A549 (cell line): ENCODE measurements around the gene TMEM143. TPM values are rescaled to one million over a fixed set of nuclear protein-coding genes. Genes with fewer than 3 reads are reported as not detected.

ENCODE experiments used
- ATAC-seq, 2 experiments: fragments of 200-7000 bp in 1 of 2; fragments of >200 bp in 1 of 2; cut with Nextera tagmentation in 1 of 2; cut with Tn5 transposase in 1 of 2; 3 replicates each; pipeline versions ENCODE4 v1.8.0 to v1.9.1; 2018 to 2020; ENCODE audit warnings: mild to moderate bottlenecking in 1 of 2, moderate library complexity in 1 of 2
- CTCF ChIA-PET: fragments of 300-600 bp; sonication (Branson Sonifier 250); formaldehyde crosslinking; extraction: SDS; loops from one replicate; lab custom pipeline; 2021; ENCODE audit warnings: antibody characterized with exemption, inconsistent platforms; lab: Yijun Ruan, JAX
- POLR2A ChIA-PET: fragments of 350-600 bp; formaldehyde crosslinking; extraction: SDS; loops from one replicate; lab custom pipeline; 2021; ENCODE audit warnings: antibody characterized with exemption, inconsistent platforms; lab: Yijun Ruan, JAX
- DNase-seq, 2 experiments: peaks; one replicate each; pipeline versions ENCODE4 v3.0.0 to v3.0.0-alpha.2; 2011 to 2016; ENCODE audit warnings: low read depth in 1 of 2, low spot score in 1 of 2
- FAIRE-seq: peaks from 2 replicates; lab custom pipeline; 2011; peaks lifted over from hg19 to GRCh38; lab: Jason Lieb, UNC
- H3K27ac ChIP-seq, 2 experiments: fragments of >200 bp; sonication (Bioruptor Twin); formaldehyde crosslinking; 3 replicates each; pipeline ENCODE4 v1.5.1; 2016 to 2017
- H3K4me1 ChIP-seq: fragments of >200 bp; sonication (Bioruptor Twin); formaldehyde crosslinking; 3 replicates; pipeline ENCODE4 v1.6.1; 2016
- H3K4me2 ChIP-seq: fragments of >200 bp; sonication (Bioruptor Twin); formaldehyde crosslinking; 3 replicates; pipeline ENCODE4 v1.6.1; 2016
- H3K4me3 ChIP-seq: fragments of >200 bp; sonication (Bioruptor Twin); formaldehyde crosslinking; 3 replicates; pipeline ENCODE4 v1.5.1; 2016
- H3K9me3 ChIP-seq: fragments of >200 bp; sonication (Bioruptor Twin); formaldehyde crosslinking; 3 replicates; pipeline ENCODE4 v1.6.1; 2016
- CBX2 ChIP-seq: fragments of 200-600 bp; sonication (generic); IDR thresholded peaks from 2 replicates; pipeline ENCODE4 v1.6.1; 2016; ENCODE audit warnings: low read depth, mild to moderate bottlenecking, borderline replicate concordance
- CBX8 ChIP-seq: fragments of 200-600 bp; sonication (generic); IDR thresholded peaks from 2 replicates; pipeline ENCODE4 v1.6.1; 2016
- CTCF ChIP-seq: fragments of >200 bp; sonication (Bioruptor Twin); formaldehyde crosslinking; IDR thresholded peaks from 3 replicates; pipeline ENCODE4 v1.5.1; 2016
- EHMT2 ChIP-seq: fragments of 200-600 bp; sonication (generic); IDR thresholded peaks from 2 replicates; pipeline ENCODE4 v1.6.1; 2016; ENCODE audit warnings: antibody characterized with exemption, low read depth, mild to moderate bottlenecking, moderate library complexity
- EP300 ChIP-seq, 2 experiments: fragments of >200 bp; sonication (Bioruptor Twin); formaldehyde crosslinking; IDR thresholded peaks; 2 replicates in 1 of 2; 3 replicates in 1 of 2; pipeline ENCODE4 v1.6.1; 2016 to 2017
- ESRRA ChIP-seq: fragments of 150-350 bp; IDR thresholded peaks from 2 replicates; pipeline ENCODE4 v1.6.1; 2014; ENCODE audit warnings: mild to moderate bottlenecking, low read length, borderline replicate concordance
- FOSL2 ChIP-seq, 2 experiments: fragments of 450-650 bp in 1 of 2; fragments of >200 bp in 1 of 2; sonication (Bioruptor Twin) in 1 of 2; formaldehyde crosslinking; IDR thresholded peaks; 2 replicates each; pipeline versions ENCODE4 v1.5.0 to v1.6.1; 2016 to 2020; ENCODE audit warnings: mild to moderate bottlenecking in 1 of 2, moderate library complexity in 1 of 2
- FOXS1 ChIP-seq: fragments of 250-450 bp; sonication (Bioruptor Pico); IDR thresholded peaks from 2 replicates; pipeline ENCODE4 v1.5.0; 2020; ENCODE audit warnings: mild to moderate bottlenecking, moderate library complexity
- GATA3 ChIP-seq: IDR thresholded peaks from 2 replicates; pipeline ENCODE4 v1.6.1; 2012; ENCODE audit warnings: borderline replicate concordance
- HDAC2 ChIP-seq: fragments of 200-600 bp; sonication (generic); IDR thresholded peaks from 2 replicates; pipeline ENCODE4 v1.6.1; 2016
- HES2 ChIP-seq: fragments of >200 bp; sonication (Bioruptor Twin); formaldehyde crosslinking; IDR thresholded peaks from 2 replicates; pipeline ENCODE4 v1.6.1; 2016
- JUNB ChIP-seq: fragments of >200 bp; sonication (Bioruptor Twin); formaldehyde crosslinking; IDR thresholded peaks from 2 replicates; pipeline ENCODE4 v1.6.1; 2016
- KDM1A ChIP-seq: fragments of 200-600 bp; sonication (generic); IDR thresholded peaks from 2 replicates; pipeline ENCODE4 v1.6.1; 2016; ENCODE audit warnings: low read depth, mild to moderate bottlenecking
- KDM5A ChIP-seq: fragments of 200-600 bp; sonication (generic); IDR thresholded peaks from 2 replicates; pipeline ENCODE4 v1.6.1; 2016; ENCODE audit warnings: antibody characterized with exemption, mild to moderate bottlenecking
- POLR2A ChIP-seq: IDR thresholded peaks from 2 replicates; pipeline ENCODE4 v1.6.1; 2012; ENCODE audit warnings: mild to moderate bottlenecking, low read length
- SMC3 ChIP-seq: fragments of >200 bp; sonication (Bioruptor Twin); formaldehyde crosslinking; IDR thresholded peaks from 3 replicates; pipeline ENCODE4 v1.6.1; 2018; ENCODE audit warnings: inconsistent platforms
- TP53 ChIP-seq: fragments of 250-450 bp; sonication (Bioruptor Pico); IDR thresholded peaks from 2 replicates; pipeline ENCODE4 v1.5.0; 2021; ENCODE audit warnings: mild to moderate bottlenecking, moderate library complexity
- ZSCAN20 ChIP-seq: fragments of 250-450 bp; sonication (Bioruptor Pico); IDR thresholded peaks from 2 replicates; pipeline ENCODE4 v1.8.0; 2022; ENCODE audit warnings: mild to moderate bottlenecking, moderate library complexity
- WGBS: methylation state at CpG from one replicate; pipeline ENCODE4 v1.1.6; 2017; ENCODE audit errors: missing lambda C conversion rate; 5-methylcytosine and 5-hydroxymethylcytosine counted together
- polyA plus RNA-seq, 4 experiments: library from polyadenylated mRNA; depleted of rRNA in 3 of 4; stranded (reverse); fragments of >200 nt; fragmentation: RNase III in 1 of 4; extraction: RNeasy Plus Mini Kit Qiagen cat#74134 plus additional on column Dnase treatment in 1 of 4; gene quantifications; 2 replicates in 3 of 4; 3 replicates in 1 of 4; pipeline ENCODE4 v1.2.3, GENCODE V29; 2011 to 2017

TMEM143 gene
- polyA plus RNA-seq, 2 of the 4 experiments (the other 2 are of a cell fraction), result 6.4 to 7.4 TPM

- no peak for DNase-seq
- ChIA-PET POLR2A (interaction anchor here (0.6 to 3.9 kb wide), 7 partner anchors 10 to 409 kb away, joined by 3 to 94 read pairs (median 6); partner anchors contain the start of genes EMP3, KDELR1, SYNGR4 and TMEM143), CTCF (interaction anchor here (0.7 to 17.6 kb wide), 16 partner anchors 9 to 256 kb away, joined by 3 to 416 read pairs (median 13); partner anchors contain the start of genes EMP3, KDELR1, SYNGR4 and TMEM143)
- H3K27ac ChIP-seq, result peak overlapping the region in 1 of 2 experiments; percentile 9; a peak in 1 of 6 replicates
- peak overlapping the region; percentile 52; the same call in 1 of the 3 replicates for H3K4me3 ChIP-seq
- no peak for FAIRE-seq
- 0 out of 6 replicates have a peak, but pooled peaks of 1 of the 2 experiments have one; percentile 3 for ATAC-seq
- WGBS, result 76% methylated on average over 6 of the region's 6 CpGs
- no peak for TF ChIP-seq FOXS1
- no peak for TF ChIP-seq EP300 (IDR thresholded peaks at IDR 0.05)
- TF ChIP-seq KDM1A, result no peak
- no peak for TF ChIP-seq ESRRA
- no peak for TF ChIP-seq CTCF
- TF ChIP-seq HDAC2, result no peak
- no peak for TF ChIP-seq HES2
- TF ChIP-seq GATA3, result no peak
- no peak for TF ChIP-seq EHMT2
- TF ChIP-seq SMC3, result no peak
- TF ChIP-seq TP53 (CRISPR knock-in tag), result no peak
- TF ChIP-seq CBX8, result no peak
- TF ChIP-seq FOSL2 (IDR thresholded peaks at IDR 0.05), result no peak
- no peak for TF ChIP-seq FOSL2 (CRISPR knock-in tag; IDR thresholded peaks at IDR 0.05)
- H3K9me3 ChIP-seq, result peaks cover 9% of the 10 kb centered on the region; the same call in 1 of the 3 replicates
- peak overlapping the region; percentile 99 for H3K4me2 ChIP-seq
- peaks cover 12% of the 10 kb centered on the region; the same call in 2 of the 3 replicates for H3K4me1 ChIP-seq
Measured at GRCh38 chr19:48332351-48332661, 31.4 kb downstream of the TMEM143 start.

- CTCF ChIA-PET, result interaction anchor here (1.0 to 17.6 kb wide), 4 partner anchors 11 to 61 kb away, joined by 3 to 416 read pairs (median 116); partner anchors contain the start of genes EMP3 and KDELR1
- FAIRE-seq, result no peak
- no peak overlapping the region for H3K27ac ChIP-seq
- no peak for TF ChIP-seq CBX2
- TF ChIP-seq JUNB, result no peak
- TF ChIP-seq KDM5A, result no peak
- TF ChIP-seq POLR2A, result no peak
- TF ChIP-seq, all 56 proteins: peak for 0
- peaks cover 9% of the 10 kb centered on the region; the same call in 1 of the 3 replicates for H3K9me3 ChIP-seq
- DNase-seq, result no peak
- POLR2A ChIA-PET, result no interaction called here
- no peak overlapping the region for H3K4me3 ChIP-seq
- no peak overlapping the region for H3K4me2 ChIP-seq
- ATAC-seq, result no peak
- 87% methylated on average over 41 of the region's 41 CpGs for WGBS
- peaks cover 19% of the 10 kb centered on the region for H3K4me1 ChIP-seq
Measured at GRCh38 chr19:48330012-48330681, 33.6 kb downstream of the TMEM143 start.

- POLR2A ChIA-PET, result interaction anchor here (0.5 kb wide), 1 partner anchor 8 kb away, joined by 4 read pairs; no protein-coding TSS in a partner anchor
- FAIRE-seq, result no peak
Measured at GRCh38 chr19:48329167-48329891, 34.4 kb downstream of the TMEM143 start.

More at GRCh38 chr19:48329167-48329891, 34.4 kb downstream of the TMEM143 start:
- TF ChIP-seq ZSCAN20 (CRISPR knock-in tag) (no peak), GATA3 (no peak), FOSL2 (IDR thresholded peaks at IDR 0.05) (no peak), FOSL2 (CRISPR knock-in tag; IDR thresholded peaks at IDR 0.05) (peak; percentile 89)
- no peak overlapping the region for H3K4me3 ChIP-seq
- H3K27ac ChIP-seq, result no peak overlapping the region
- H3K9me3 ChIP-seq, result peaks cover 9% of the 10 kb centered on the region; the same call in 1 of the 3 replicates
- DNase-seq, result no peak
- H3K4me1 ChIP-seq, result peaks cover 27% of the 10 kb centered on the region
- H3K4me2 ChIP-seq, result no peak overlapping the region
- CTCF ChIA-PET, result interaction anchor here (0.8 to 17.6 kb wide), 3 partner anchors 10 to 63 kb away, joined by 4 to 416 read pairs (median 8); partner anchors contain the start of gene EMP3
- WGBS, result 84% methylated on average over 15 of the region's 15 CpGs
- no peak for ATAC-seq
